ENCODE data around the gene GPER1. TPM values are rescaled to one million over a fixed set of nuclear protein-coding genes. Genes with fewer than 3 reads are reported as not detected.

GPER1 gene
- total RNA-seq, 1 experiment from 2014 or later = 1.2 TPM

DNA sequence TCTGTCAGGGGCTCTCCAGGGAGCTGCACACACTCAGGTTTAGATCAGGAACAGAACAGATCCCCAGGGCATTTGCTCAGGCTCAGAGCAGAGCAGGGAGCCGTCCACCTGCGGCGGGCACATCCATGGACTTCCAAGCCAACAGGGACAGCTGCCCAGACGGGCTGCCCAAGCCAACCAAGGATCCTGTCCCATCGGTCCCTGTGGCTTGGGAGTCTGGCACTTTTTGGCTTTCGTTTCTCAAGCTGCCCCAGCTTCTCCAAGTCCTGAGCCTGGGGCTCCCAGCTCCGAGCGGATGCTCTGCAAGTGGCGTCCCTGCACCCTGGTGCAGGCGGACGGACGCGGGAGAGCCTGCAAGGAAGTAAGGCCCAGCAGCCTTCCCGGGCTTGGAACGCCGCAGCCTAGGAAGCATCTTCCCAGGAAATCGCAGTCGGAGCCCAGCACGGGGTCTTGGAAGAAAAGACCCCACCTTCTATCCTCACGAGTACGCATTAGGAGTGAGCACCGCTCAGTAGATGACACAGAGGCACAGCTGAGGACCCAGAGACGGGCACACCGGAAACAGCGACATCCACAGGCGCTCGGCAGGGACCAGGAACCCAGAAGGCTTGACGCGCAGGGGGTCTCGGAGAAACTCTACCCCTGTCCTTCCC, 37.5 kb upstream of the GPER1 start:
- ChIA-PET CTCF (no interaction called here), POLR2A (no interaction called here), RAD21 (ENCODE audit: low non-redundant PET in 1 of 2, low total read pairs in 2 of 2, uncharacterized antibody in 2 of 2, unreplicated experiment in 2 of 2) (no interaction called here)
- no peaks in the 10 kb centered on the region for H4K20me1 ChIP-seq (ENCODE audit: insufficient read depth)
- no peaks in the 10 kb centered on the region for H3K9me2 ChIP-seq (ENCODE audit: insufficient read depth)
- ATAC-seq = no peak
- H3K27ac ChIP-seq (ENCODE audit: low read depth, low read length) = no peak overlapping the region
- no peak overlapping the region for H3K9ac ChIP-seq (ENCODE audit: low read length)
- no peak overlapping the region for H3K4me3 ChIP-seq (replicated peaks in 1 of 2; ENCODE audit: low read depth in 1 of 2, low read length in 2 of 2)
- no peak for DNase-seq (ENCODE audit: low read depth, low spot score)
- TF ChIP-seq ZFX (IDR thresholded peaks at IDR 0.05) (no peak), JUND (IDR thresholded peaks at IDR 0.05) (no peak), EGR1 (IDR thresholded peaks at IDR 0.05; ENCODE audit: low read depth) (no peak), POLR2A (IDR thresholded peaks at IDR 0.05; ENCODE audit: borderline replicate concordance, extremely low read depth, insufficient read depth, insufficient read length) (no peak), ATF3 (IDR thresholded peaks at IDR 0.05) (no peak), CBX3 (IDR thresholded peaks at IDR 0.05; ENCODE audit: low read depth) (no peak)
- no peak overlapping the region for H2AFZ ChIP-seq (ENCODE audit: low read depth, low read length, poor library complexity, severe bottlenecking)
- no peaks in the 10 kb centered on the region for H3K9me3 ChIP-seq (ENCODE audit: control insufficient read depth in 1 of 2, insufficient read depth in 1 of 2, low read depth in 1 of 2, low read length in 2 of 2)
- H3K79me2 ChIP-seq (ENCODE audit: insufficient read depth, low read length) = peaks cover 6% of the 10 kb centered on the region; the same call in 1 of the 2 replicates
- intact Hi-C loops (cut with micrococcal nuclease) = no loop called here
- peaks cover 0 to 1% of the 10 kb centered on the region in 2 experiments; a peak in 2 of 4 replicates for H3K4me1 ChIP-seq (ENCODE audit: control insufficient read depth in 1 of 2, insufficient read depth in 2 of 2, low read length in 2 of 2)
- no peak overlapping the region for H3K4me2 ChIP-seq (ENCODE audit: low read length)
- BruUV-seq (replicated peaks) = no TSS peak
- H3K27me3 ChIP-seq (ENCODE audit: insufficient read depth, low read length) = no peaks in the 10 kb centered on the region
- no peaks in the 10 kb centered on the region for H3K36me3 ChIP-seq (ENCODE audit: control insufficient read depth in 1 of 2, insufficient read depth in 2 of 2, low read length in 2 of 2)

- BruUV-seq (replicated peaks) = no TSS peak
- H3K27ac ChIP-seq (ENCODE audit: low read depth, low read length) = no peak overlapping the region
- no peak overlapping the region for H3K4me2 ChIP-seq (ENCODE audit: low read length)
- no peak overlapping the region for H2AFZ ChIP-seq (ENCODE audit: low read depth, low read length, poor library complexity, severe bottlenecking)
- H3K4me1 ChIP-seq (ENCODE audit: control insufficient read depth in 1 of 2, insufficient read depth in 2 of 2, low read length in 2 of 2) = no peaks in the 10 kb centered on the region
- CTCF ChIA-PET = no interaction called here
- no peaks in the 10 kb centered on the region for H4K20me1 ChIP-seq (ENCODE audit: insufficient read depth)
- intact Hi-C loops (cut with micrococcal nuclease) = no loop called here
- H3K9me2 ChIP-seq (ENCODE audit: insufficient read depth) = no peaks in the 10 kb centered on the region
- H3K9ac ChIP-seq (ENCODE audit: low read length) = no peak overlapping the region
- DNase-seq (ENCODE audit: low read depth, low spot score) (no peak), ATAC-seq (no peak)
- H3K36me3 ChIP-seq (ENCODE audit: control insufficient read depth in 1 of 2, insufficient read depth in 2 of 2, low read length in 2 of 2) = no peaks in the 10 kb centered on the region
- RAD21 ChIA-PET (ENCODE audit: low non-redundant PET in 1 of 2, low total read pairs in 2 of 2, uncharacterized antibody in 2 of 2, unreplicated experiment in 2 of 2) = no interaction called here
- POLR2A ChIA-PET = no interaction called here
- peaks cover 6% of the 10 kb centered on the region; the same call in 1 of the 2 replicates for H3K79me2 ChIP-seq (ENCODE audit: insufficient read depth, low read length)
- H3K9me3 ChIP-seq (ENCODE audit: control insufficient read depth in 1 of 2, insufficient read depth in 1 of 2, low read depth in 1 of 2, low read length in 2 of 2) = no peaks in the 10 kb centered on the region
- no peaks in the 10 kb centered on the region for H3K27me3 ChIP-seq (ENCODE audit: insufficient read depth, low read length)
- no peak for TF ChIP-seq ZFX (IDR thresholded peaks at IDR 0.05)
- TF ChIP-seq JUND (IDR thresholded peaks at IDR 0.05) = no peak
- TF ChIP-seq RAD21 (IDR thresholded peaks at IDR 0.05; ENCODE audit: low read depth) = no peak
- no peak for TF ChIP-seq YY1 (IDR thresholded peaks at IDR 0.05; ENCODE audit: extremely low read depth, insufficient replicate concordance, low read depth, low read length)
- TF ChIP-seq SP1 (IDR thresholded peaks at IDR 0.05; ENCODE audit: low read depth) = no peak
- TF ChIP-seq, protein P1, sequence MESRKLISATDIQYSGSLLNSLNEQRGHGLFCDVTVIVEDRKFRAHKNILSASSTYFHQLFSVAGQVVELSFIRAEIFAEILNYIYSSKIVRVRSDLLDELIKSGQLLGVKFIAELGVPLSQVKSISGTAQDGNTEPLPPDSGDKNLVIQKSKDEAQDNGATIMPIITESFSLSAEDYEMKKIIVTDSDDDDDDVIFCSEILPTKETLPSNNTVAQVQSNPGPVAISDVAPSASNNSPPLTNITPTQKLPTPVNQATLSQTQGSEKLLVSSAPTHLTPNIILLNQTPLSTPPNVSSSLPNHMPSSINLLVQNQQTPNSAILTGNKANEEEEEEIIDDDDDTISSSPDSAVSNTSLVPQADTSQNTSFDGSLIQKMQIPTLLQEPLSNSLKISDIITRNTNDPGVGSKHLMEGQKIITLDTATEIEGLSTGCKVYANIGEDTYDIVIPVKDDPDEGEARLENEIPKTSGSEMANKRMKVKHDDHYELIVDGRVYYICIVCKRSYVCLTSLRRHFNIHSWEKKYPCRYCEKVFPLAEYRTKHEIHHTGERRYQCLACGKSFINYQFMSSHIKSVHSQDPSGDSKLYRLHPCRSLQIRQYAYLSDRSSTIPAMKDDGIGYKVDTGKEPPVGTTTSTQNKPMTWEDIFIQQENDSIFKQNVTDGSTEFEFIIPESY (IDR thresholded peaks at IDR 0.05; ENCODE audit: extremely low read depth, insufficient replicate concordance, low read length) = no peak
- no peak for TF ChIP-seq ZNF274 (IDR thresholded peaks at IDR 0.05; ENCODE audit: low read depth, low read length)
- TF ChIP-seq EZH2 (IDR thresholded peaks at IDR 0.05) = no peak
- no peak for TF ChIP-seq EGR1 (IDR thresholded peaks at IDR 0.05; ENCODE audit: low read depth)
- TF ChIP-seq ATF3 (IDR thresholded peaks at IDR 0.05) = no peak
- no peak overlapping the region for H3K4me3 ChIP-seq (replicated peaks in 1 of 2; ENCODE audit: low read depth in 1 of 2, low read length in 2 of 2)
Measured at GRCh38 chr7:1050956-1051690, 36.8 kb upstream of the GPER1 start.
